ENCODE results near the gene KLHL14.
"Not testable (repeated sequence)": the region's sequence is repeated elsewhere in the genome, so short reads cannot be mapped to it uniquely, and the experiment has no call there.

Gene KLHL14

GRCh38 chr18:32714571-32715148 lies 58.2 kb downstream of the KLHL14 start:
- no peak for DNase-seq (ENCODE audit: low read depth)

GRCh38 chr18:32712860-32713259 lies 60.0 kb downstream of the KLHL14 start:
- no peak for DNase-seq (ENCODE audit: low read depth)

- DNase-seq (ENCODE audit: low read depth), result no peak
These were observed 61.0 kb downstream of the KLHL14 start for GRCh38 chr18:32711862-32712261.

- no peak for DNase-seq (ENCODE audit: low read depth)
These were observed 65.2 kb downstream of the KLHL14 start for GRCh38 chr18:32707586-32707985.

GRCh38 chr18:32707147-32707546 lies 65.7 kb downstream of the KLHL14 start:
- DNase-seq (ENCODE audit: low read depth), result no peak

- DNase-seq (ENCODE audit: low read depth), result no peak
These were observed 71.5 kb downstream of the KLHL14 start for GRCh38 chr18:32701313-32701712.

- no peak for DNase-seq (ENCODE audit: low read depth)
These were observed 74.7 kb downstream of the KLHL14 start for GRCh38 chr18:32698153-32698552.

- no peak for DNase-seq (ENCODE audit: low read depth)
These were observed 76.4 kb downstream of the KLHL14 start for GRCh38 chr18:32696376-32696775.

- no peak for DNase-seq (ENCODE audit: low read depth)
These were observed 77.3 kb downstream of the KLHL14 start for GRCh38 chr18:32695534-32695933.

GRCh38 chr18:32688821-32689220 lies 84.0 kb downstream of the KLHL14 start:
- no peak for DNase-seq (ENCODE audit: low read depth)

- DNase-seq (ENCODE audit: low read depth), result no peak
These were observed 87.9 kb downstream of the KLHL14 start for GRCh38 chr18:32684940-32685339.

GRCh38 chr18:32684096-32684495 lies 88.7 kb downstream of the KLHL14 start:
- no peak for DNase-seq (ENCODE audit: low read depth)

- no peak for DNase-seq (ENCODE audit: low read depth)
These were observed 89.8 kb downstream of the KLHL14 start for GRCh38 chr18:32683044-32683443.

- DNase-seq (ENCODE audit: low read depth), result no peak
These were observed 95.2 kb downstream of the KLHL14 start for GRCh38 chr18:32677578-32677977.

GRCh38 chr18:32674491-32674890 lies 98.3 kb downstream of the KLHL14 start:
- DNase-seq (ENCODE audit: low read depth), result no peak

GRCh38 chr18:32672398-32672797 lies 100.4 kb downstream of the KLHL14 start:
- no peak for DNase-seq (ENCODE audit: low read depth)

- no peak for DNase-seq (ENCODE audit: low read depth)
These were observed 102.1 kb downstream of the KLHL14 start for GRCh38 chr18:32670727-32671126.

- DNase-seq (ENCODE audit: low read depth), result no peak
These were observed 103.2 kb downstream of the KLHL14 start for GRCh38 chr18:32669549-32670165.

GRCh38 chr18:32668956-32669355 lies 103.9 kb downstream of the KLHL14 start:
- DNase-seq (ENCODE audit: low read depth), result no peak

- no peak for DNase-seq (ENCODE audit: low read depth)
These were observed 111.1 kb downstream of the KLHL14 start for GRCh38 chr18:32661486-32662299.

GRCh38 chr18:32654507-32654906 lies 118.3 kb downstream of the KLHL14 start:
- not testable (repeated sequence) for DNase-seq (ENCODE audit: low read depth)

GRCh38 chr18:32637659-32638058 lies 135.2 kb downstream of the KLHL14 start:
- not testable (repeated sequence) for DNase-seq (ENCODE audit: low read depth)

- DNase-seq (ENCODE audit: low read depth), result no peak
These were observed 135.6 kb downstream of the KLHL14 start for GRCh38 chr18:32637226-32637625.

Data from stimulated activated CD8-positive, alpha-beta memory T cell treated with anti-CD3 and anti-CD28 coated beads, Interleukin-12 subunit alpha, Interleukin-12 subunit beta, amount 100 ng/mL, for 1 hour (primary cell).